Neural cell (in vitro differentiated cells): Measurements from ENCODE around the gene CEMIP. TPM values are rescaled to one million over a fixed set of nuclear protein-coding genes. Genes with fewer than 3 reads are reported as not detected.

ENCODE experiments used
- H2AFZ ChIP-seq: fragments of 200-600, 300-800 bp; sonication (generic), shearing (Covaris generic); 2 replicates; pipeline ENCODE4 v1.6.0; 2014; ENCODE audit warnings: low read depth, mild to moderate bottlenecking, antibody characterized with exemption, low read length, moderate library complexity
- H3F3A ChIP-seq: fragments of 200-600 bp; shearing (Covaris generic); 2 replicates; pipeline ENCODE4 v1.6.1; 2016; ENCODE audit warnings: mild to moderate bottlenecking, moderate library complexity, mixed read lengths, antibody characterized with exemption, low read length; ENCODE audit not compliant: insufficient read depth, poor library complexity, severe bottlenecking
- H3K27ac ChIP-seq: fragments of 200-600, 300-800 bp; sonication (generic), shearing (Covaris generic); 2 replicates; pipeline ENCODE4 v1.5.1; 2014; ENCODE audit warnings: mild to moderate bottlenecking, low read length, moderate library complexity
- H3K27me3 ChIP-seq: fragments of 300-800, 200-600 bp; sonication (generic), shearing (Covaris generic); 2 replicates; pipeline ENCODE4 v1.6.0; 2014; ENCODE audit warnings: mild to moderate bottlenecking, low read depth, low read length, moderate library complexity; ENCODE audit not compliant: insufficient read depth
- H3K36me3 ChIP-seq: fragments of 300-800, 200-600 bp; sonication (generic), shearing (Covaris generic); 2 replicates; pipeline ENCODE4 v1.5.1; 2014; ENCODE audit warnings: mild to moderate bottlenecking, antibody characterized with exemption, low read length, moderate library complexity; ENCODE audit not compliant: insufficient read depth
- H3K4me2 ChIP-seq: fragments of 300-800, 200-600 bp; sonication (generic), shearing (Covaris generic); 2 replicates; pipeline ENCODE4 v1.6.0; 2014; ENCODE audit warnings: mild to moderate bottlenecking, low read length
- H3K4me3 ChIP-seq: fragments of 300-800, 200-600 bp; sonication (generic), shearing (Covaris generic); 2 replicates; pipeline ENCODE4 v1.5.1; 2014; ENCODE audit warnings: mild to moderate bottlenecking, low read length, moderate library complexity
- H3K79me2 ChIP-seq: fragments of 200-600 bp; shearing (Covaris generic); replicated peaks from 2 replicates; pipeline ENCODE4 v1.6.0; 2014; ENCODE audit warnings: mild to moderate bottlenecking, low read length, moderate library complexity; ENCODE audit not compliant: insufficient read depth
- H3K9ac ChIP-seq: fragments of 300-800, 200-600 bp; sonication (generic), shearing (Covaris generic); 2 replicates; pipeline ENCODE4 v1.6.1; 2016; ENCODE audit warnings: mild to moderate bottlenecking, low read length, mixed read lengths
- H3K9me2 ChIP-seq: fragments of 200-600 bp; shearing (Covaris generic); 2 replicates; pipeline ENCODE4 v1.6.1; 2016; ENCODE audit warnings: mild to moderate bottlenecking, low read length, mixed read lengths; ENCODE audit not compliant: insufficient read depth
- H3K9me3 ChIP-seq: fragments of 200-600, 300-800 bp; sonication (generic), shearing (Covaris generic); 2 replicates; pipeline ENCODE4 v1.6.1; 2016; ENCODE audit warnings: mild to moderate bottlenecking, mixed run types, low read length, moderate library complexity, mixed read lengths
- H4K20me1 ChIP-seq: fragments of 200-600 bp; shearing (Covaris generic); 2 replicates; pipeline ENCODE4 v1.6.1; 2016; ENCODE audit warnings: mild to moderate bottlenecking, mixed run types; ENCODE audit not compliant: insufficient read depth
- CTCF ChIP-seq: fragments of 450-650 bp; IDR thresholded peaks from 2 replicates; pipeline ENCODE4 v1.5.1; 2014; ENCODE audit warnings: antibody characterized with exemption, mild to moderate bottlenecking, moderate library complexity; ENCODE audit not compliant: poor library complexity, severe bottlenecking
- EP300 ChIP-seq: fragments of 450-650 bp; conservative IDR thresholded peaks from 2 replicates; pipeline ENCODE4 v1.6.1; 2014; ENCODE audit warnings: antibody characterized with exemption, mild to moderate bottlenecking, moderate library complexity; ENCODE audit not compliant: poor library complexity, severe bottlenecking
- EZH2 ChIP-seq: fragments of 200-600, 300-800 bp; shearing (Covaris generic), sonication (generic); IDR thresholded peaks from 2 replicates; pipeline ENCODE4 v1.6.1; 2014; ENCODE audit warnings: antibody characterized with exemption, low read length, borderline replicate concordance, mild to moderate bottlenecking; ENCODE audit not compliant: insufficient read depth, poor library complexity, severe bottlenecking
- MXI1 ChIP-seq: fragments of 450-650 bp; conservative IDR thresholded peaks from 2 replicates; pipeline ENCODE4 v1.6.1; 2014; ENCODE audit warnings: antibody characterized with exemption, mild to moderate bottlenecking; ENCODE audit not compliant: poor library complexity, severe bottlenecking
- POLR2AphosphoS5 ChIP-seq: IDR thresholded peaks from 2 replicates; pipeline ENCODE4 v1.6.1; 2012
- RAD21 ChIP-seq: fragments of 450-650 bp; conservative IDR thresholded peaks from 2 replicates; pipeline ENCODE4 v1.6.1; 2014; ENCODE audit warnings: antibody characterized with exemption, mild to moderate bottlenecking, moderate library complexity
- REST ChIP-seq: IDR thresholded peaks from 2 replicates; pipeline ENCODE4 v1.6.1; 2012; ENCODE audit warnings: borderline replicate concordance
- SMC3 ChIP-seq: fragments of 450-650 bp; conservative IDR thresholded peaks from 2 replicates; pipeline ENCODE4 v1.6.1; 2014; ENCODE audit warnings: antibody characterized with exemption, mild to moderate bottlenecking, moderate library complexity; ENCODE audit not compliant: poor library complexity
- TAF1 ChIP-seq: IDR thresholded peaks from 2 replicates; pipeline ENCODE4 v1.6.1; 2012; ENCODE audit warnings: low read depth
- polyA plus RNA-seq: library from polyadenylated mRNA; depleted of rRNA; stranded (reverse); fragments of >200 nt; gene quantifications from 2 replicates; pipeline ENCODE4 v1.2.3, GENCODE V29; 2014

CEMIP gene
- polyA plus RNA-seq, 1 donor from 2014 or later = 0.04 TPM

GRCh38 chr15:80977627-80978036 lies 198.5 kb downstream of the CEMIP start:
- H3K4me3 ChIP-seq = no peak overlapping the region
- no peaks in the 10 kb centered on the region for H3K9me2 ChIP-seq
- H3K36me3 ChIP-seq = peaks cover 3% of the 10 kb centered on the region
- TF ChIP-seq EP300 = no peak
- TF ChIP-seq POLR2AphosphoS5 = no peak
- TF ChIP-seq MXI1 = no peak
- TF ChIP-seq EZH2 = no peak
- peak; percentile 54 for TF ChIP-seq RAD21
- peak; percentile 54 for TF ChIP-seq SMC3
- TF ChIP-seq REST = no peak
- peak; percentile 56 for TF ChIP-seq CTCF
- no peak for TF ChIP-seq TAF1
- H3K27ac ChIP-seq = no peak overlapping the region
- no peak overlapping the region for H3K4me2 ChIP-seq
- H3F3A ChIP-seq = no peaks in the 10 kb centered on the region
- no peak overlapping the region for H2AFZ ChIP-seq
- no peak overlapping the region for H3K9ac ChIP-seq
- no peaks in the 10 kb centered on the region for H3K9me3 ChIP-seq
- no peaks in the 10 kb centered on the region for H3K27me3 ChIP-seq
- H3K79me2 ChIP-seq = peaks cover 6% of the 10 kb centered on the region
- no peaks in the 10 kb centered on the region for H4K20me1 ChIP-seq

- no peaks in the 10 kb centered on the region for H3K9me2 ChIP-seq
- H3K79me2 ChIP-seq = peaks cover 13% of the 10 kb centered on the region
- no peak overlapping the region for H2AFZ ChIP-seq
- no peak overlapping the region for H3K27ac ChIP-seq
- H3K4me2 ChIP-seq = no peak overlapping the region
- H3F3A ChIP-seq = no peaks in the 10 kb centered on the region
- TF ChIP-seq CTCF (no peak), EZH2 (no peak), TAF1 (no peak), POLR2AphosphoS5 (no peak), MXI1 (no peak), RAD21 (no peak), EP300 (no peak), SMC3 (no peak), REST (no peak)
- H3K4me3 ChIP-seq = no peak overlapping the region
- H3K9me3 ChIP-seq = no peaks in the 10 kb centered on the region
- no peaks in the 10 kb centered on the region for H4K20me1 ChIP-seq
- no peaks in the 10 kb centered on the region for H3K27me3 ChIP-seq
- no peak overlapping the region for H3K9ac ChIP-seq
- peaks cover 3% of the 10 kb centered on the region for H3K36me3 ChIP-seq
Measured at GRCh38 chr15:80978685-80979329, 199.6 kb downstream of the CEMIP start.
